Caki2 (cell line): Measurements from ENCODE around the gene NLRC3. TPM values are rescaled to one million over a fixed set of nuclear protein-coding genes. Genes with fewer than 3 reads are reported as not detected.
"Not testable (repeated sequence)": the region's sequence is repeated elsewhere in the genome, so short reads cannot be mapped to it uniquely, and the experiment has no call there.

Experiments used
- DNase-seq: peaks from one replicate; pipeline ENCODE4 v3.0.0-alpha.2; 2015; ENCODE audit warnings: low read depth
- in situ Hi-C: cut with HindIII; loops from 2 replicates; pipeline ENCODE4 v1.10.0; 2016; ENCODE audit warnings: low sequenced_read_pairs, low pct_unique_long_range_greater_than_20kb, mixed read lengths
- total RNA-seq: library from RNA; depleted of rRNA; stranded (reverse); fragments of >200 nt; shearing (Covaris generic); gene quantifications from 2 replicates; pipeline ENCODE4 v1.2.3, GENCODE V29; 2014; ENCODE audit warnings: low replicate concordance; rRNA removed

NLRC3 gene, protein sequence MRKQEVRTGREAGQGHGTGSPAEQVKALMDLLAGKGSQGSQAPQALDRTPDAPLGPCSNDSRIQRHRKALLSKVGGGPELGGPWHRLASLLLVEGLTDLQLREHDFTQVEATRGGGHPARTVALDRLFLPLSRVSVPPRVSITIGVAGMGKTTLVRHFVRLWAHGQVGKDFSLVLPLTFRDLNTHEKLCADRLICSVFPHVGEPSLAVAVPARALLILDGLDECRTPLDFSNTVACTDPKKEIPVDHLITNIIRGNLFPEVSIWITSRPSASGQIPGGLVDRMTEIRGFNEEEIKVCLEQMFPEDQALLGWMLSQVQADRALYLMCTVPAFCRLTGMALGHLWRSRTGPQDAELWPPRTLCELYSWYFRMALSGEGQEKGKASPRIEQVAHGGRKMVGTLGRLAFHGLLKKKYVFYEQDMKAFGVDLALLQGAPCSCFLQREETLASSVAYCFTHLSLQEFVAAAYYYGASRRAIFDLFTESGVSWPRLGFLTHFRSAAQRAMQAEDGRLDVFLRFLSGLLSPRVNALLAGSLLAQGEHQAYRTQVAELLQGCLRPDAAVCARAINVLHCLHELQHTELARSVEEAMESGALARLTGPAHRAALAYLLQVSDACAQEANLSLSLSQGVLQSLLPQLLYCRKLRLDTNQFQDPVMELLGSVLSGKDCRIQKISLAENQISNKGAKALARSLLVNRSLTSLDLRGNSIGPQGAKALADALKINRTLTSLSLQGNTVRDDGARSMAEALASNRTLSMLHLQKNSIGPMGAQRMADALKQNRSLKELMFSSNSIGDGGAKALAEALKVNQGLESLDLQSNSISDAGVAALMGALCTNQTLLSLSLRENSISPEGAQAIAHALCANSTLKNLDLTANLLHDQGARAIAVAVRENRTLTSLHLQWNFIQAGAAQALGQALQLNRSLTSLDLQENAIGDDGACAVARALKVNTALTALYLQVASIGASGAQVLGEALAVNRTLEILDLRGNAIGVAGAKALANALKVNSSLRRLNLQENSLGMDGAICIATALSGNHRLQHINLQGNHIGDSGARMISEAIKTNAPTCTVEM
- total RNA-seq: not detected in 2 replicates

DNA sequence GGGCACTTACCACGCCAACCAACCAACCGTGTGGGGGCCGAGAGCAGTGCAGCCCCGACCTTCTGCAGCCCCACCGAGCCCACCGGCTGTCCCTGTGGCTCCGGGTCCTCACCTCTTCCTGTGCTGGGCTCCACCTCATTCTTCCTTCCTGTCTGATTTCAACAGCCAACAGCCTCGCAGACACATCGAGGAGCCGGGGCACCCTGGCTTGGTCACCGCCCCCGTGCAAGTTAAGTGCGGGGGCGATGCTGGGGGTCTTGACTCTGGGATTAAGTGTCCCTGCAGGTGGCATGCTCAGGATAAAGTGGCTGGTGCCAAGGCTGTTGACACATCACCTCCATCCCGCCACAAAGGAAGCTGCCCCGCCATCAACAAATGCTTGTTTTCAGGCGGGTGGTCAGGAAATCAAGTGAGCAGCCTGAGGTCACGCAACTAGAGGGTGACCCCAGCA is at the start of gene NLRC3:
Gene NLRC3 (minus strand): TSS at position 102 of the 451 bp plus-strand sequence. CDS start 12,367 bp downstream, outside the sequence.
- in situ Hi-C loops: no loop called here
- DNase-seq: no peak

DNA sequence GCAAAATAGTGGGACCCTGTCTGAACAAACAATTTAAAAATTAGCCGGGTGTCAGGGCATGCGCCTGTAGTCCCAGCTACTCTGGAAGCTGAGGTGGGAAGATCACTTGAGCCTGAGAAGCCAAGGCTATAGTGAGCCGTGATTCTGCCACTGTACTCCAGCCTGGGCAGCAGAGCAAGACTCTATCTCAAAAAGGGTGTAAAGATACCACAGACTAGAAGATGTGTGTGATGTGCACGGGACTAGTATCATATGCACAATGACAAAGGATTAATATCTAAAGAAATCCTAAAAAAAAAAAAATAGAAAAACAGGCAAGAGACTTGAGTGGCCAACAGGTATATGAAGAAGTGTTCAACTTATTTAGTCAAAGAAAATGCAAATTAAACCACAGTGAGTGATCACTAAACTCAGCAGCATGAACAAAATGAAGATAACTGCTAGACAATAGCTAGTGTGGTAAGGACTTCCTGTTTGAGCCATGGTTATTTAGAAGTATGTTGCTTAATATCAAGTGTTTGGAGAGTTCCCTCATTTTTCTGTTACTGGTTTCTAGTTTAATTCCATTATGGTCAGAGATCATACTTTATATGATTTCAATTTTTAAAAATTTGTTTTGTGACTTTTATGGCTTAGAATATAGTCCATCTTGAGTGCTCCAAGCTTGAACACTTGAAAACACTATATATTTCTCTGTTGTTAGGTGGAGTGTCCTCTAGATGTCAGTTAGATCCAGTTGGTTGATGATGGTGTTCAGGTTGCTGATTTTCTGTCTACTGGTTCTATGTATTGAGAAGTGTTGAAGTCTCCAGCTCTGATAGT is 48.9 kb upstream of the NLRC3 start:
- no peak for DNase-seq
- in situ Hi-C loops: no loop called here

DNA sequence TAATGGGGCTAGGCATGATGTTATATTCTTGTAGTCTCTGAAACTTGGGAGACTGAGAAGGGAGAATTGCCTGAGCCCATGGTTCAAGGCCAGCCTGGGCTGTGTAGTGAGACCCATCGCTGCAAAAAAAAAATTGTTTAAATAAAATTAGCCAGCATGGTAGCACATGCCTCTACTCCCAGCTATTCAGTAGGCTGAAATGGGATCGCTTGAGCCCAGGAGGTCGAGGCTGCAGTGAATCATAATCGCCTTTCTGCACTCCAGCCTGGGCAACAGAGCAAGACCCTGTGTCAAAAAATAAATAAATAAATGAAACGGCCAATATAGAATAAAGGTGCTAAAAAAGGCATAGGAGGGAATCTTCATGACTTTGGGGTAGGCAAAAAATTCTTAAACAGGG is 48.1 kb upstream of the NLRC3 start:
- no peak for DNase-seq
- in situ Hi-C loops: no loop called here

- in situ Hi-C loops: no loop called here
- DNase-seq: no peak
Observed at GRCh38 chr16:3623642-3624041, 46.4 kb upstream of the NLRC3 start.

DNA sequence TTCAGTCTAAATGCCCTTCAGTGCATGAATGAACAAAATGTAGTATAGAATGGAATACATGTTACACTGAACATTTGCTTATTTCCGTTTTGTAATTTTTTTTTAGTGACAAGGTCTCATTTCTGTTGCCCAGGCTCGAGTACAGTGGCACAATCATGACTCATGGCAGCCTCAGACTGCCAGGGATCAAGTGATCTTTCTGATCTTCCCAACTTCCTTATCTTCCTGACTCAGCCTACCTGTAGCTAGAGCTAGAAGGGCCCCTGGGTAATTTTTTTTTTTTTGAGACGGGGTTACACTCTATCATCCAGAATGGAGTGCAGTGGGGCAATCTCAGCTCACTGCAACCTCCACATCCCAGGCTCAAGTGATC is 41.6 kb upstream of the NLRC3 start:
- in situ Hi-C loops: no loop called here

GRCh38 chr16:3612510-3613466 is 35.6 kb upstream of the NLRC3 start:
- no peak for DNase-seq
- in situ Hi-C loops: no loop called here

More for the DNA sequence above, 41.6 kb upstream of the NLRC3 start:
- DNase-seq: peak; percentile 69

DNA sequence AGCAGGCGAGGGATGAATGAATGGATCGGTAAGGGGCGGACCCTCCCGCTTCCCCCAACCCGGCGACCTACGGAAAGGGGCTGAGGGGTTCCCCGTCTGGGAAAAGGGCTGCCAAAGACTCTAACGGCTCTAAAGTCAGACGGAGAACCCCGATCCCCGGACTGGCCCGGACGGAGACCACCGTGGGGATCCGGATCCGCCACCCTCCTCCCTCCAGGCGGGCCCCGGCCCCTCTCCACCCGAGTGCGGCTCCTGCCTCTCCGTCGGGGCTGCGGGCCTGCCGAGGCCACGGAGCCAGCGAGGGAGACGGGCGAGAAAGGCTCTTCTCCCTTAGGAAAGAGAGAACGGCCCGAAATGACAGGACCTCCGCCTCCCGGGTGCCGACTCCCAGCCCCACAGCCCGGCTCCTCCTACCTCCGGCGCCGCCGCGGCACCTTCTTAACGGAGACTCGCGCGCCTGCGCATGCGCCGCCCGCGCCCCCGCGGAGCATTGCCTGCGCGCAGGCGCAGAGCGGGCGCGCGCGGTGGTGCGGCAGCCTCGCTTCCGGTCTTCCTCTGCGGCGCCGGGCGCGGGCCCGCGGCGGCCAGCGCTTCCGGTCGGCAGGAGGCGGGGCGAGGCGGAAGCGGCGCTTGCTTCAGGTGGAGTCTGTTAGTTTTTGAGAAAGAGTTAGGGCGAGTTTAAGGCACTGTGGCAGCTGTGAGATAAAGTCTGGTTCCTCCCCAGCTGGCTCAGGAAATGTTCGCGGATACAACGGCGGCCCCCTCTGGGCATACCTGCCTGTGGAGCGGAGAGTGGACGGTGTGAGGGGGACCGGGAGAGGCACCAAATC is 34.2 kb upstream of the NLRC3 start, which contains the start of gene SLX4:
Gene SLX4 (minus strand): TSS at position 461 of the 830 bp plus-strand sequence. CDS start 2,642 bp downstream, outside the sequence.
- DNase-seq: peak; percentile 93
- in situ Hi-C loops: no loop called here

DNA sequence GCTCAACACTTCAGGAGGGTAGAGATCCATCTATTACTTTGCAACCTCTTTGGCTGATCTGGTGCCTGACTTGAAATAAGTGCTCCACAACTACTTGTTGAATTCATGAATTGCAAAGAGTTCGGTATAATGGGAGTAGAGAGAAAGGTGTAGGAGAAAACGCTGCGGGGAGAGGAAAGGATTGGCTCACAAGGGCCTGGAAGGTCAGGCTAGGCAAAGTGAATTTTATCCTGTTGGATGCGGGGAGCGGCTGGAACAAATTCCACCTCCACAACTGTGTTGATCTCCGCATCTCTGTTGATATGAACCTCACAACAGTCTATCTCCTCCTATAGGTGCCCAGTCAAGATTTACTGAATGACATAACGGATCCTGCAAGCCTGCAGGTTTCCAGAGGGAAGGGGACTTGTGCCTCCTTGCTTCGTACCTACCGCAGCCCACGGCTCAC is 33.5 kb upstream of the NLRC3 start:
- in situ Hi-C loops: no loop called here
- DNase-seq: peak; percentile 11

DNA sequence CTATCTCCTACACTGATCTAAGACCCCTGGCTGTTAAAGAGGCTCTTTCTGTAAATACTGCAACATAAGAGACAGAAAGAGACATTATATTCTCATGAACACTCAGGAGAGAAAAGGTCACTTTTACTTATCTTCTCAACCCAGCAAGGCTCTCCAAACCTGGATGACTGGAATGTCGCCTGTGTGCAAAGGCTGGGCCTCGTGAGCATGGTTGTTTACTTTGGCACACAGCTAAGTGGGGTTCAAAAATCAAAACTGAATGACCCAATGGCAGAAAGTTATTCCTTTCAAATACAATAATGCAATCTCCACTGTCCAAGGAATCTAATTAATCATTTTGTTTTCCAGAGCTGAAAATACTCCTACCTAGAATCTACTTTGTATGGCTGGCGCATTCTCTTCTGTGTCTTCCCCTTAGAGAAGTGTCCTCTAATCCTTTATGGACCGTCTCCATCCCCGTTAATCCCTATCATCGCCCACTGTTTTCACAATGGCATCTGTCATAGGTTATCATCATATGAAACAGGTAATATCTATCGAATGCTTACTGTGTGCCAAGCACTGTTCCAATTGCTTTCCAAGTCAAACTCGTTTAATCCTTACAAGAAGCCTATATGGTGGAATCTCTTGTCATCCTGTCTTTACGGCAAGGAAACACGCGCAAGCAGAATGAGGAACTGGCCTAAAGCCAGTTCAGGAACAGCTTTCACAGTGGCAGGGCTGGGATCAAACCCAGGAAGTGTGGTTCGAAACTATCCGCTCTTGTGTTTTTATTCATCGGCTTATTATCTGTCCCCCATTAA is 32.9 kb upstream of the NLRC3 start:
- in situ Hi-C loops: no loop called here
- no peak for DNase-seq

DNA sequence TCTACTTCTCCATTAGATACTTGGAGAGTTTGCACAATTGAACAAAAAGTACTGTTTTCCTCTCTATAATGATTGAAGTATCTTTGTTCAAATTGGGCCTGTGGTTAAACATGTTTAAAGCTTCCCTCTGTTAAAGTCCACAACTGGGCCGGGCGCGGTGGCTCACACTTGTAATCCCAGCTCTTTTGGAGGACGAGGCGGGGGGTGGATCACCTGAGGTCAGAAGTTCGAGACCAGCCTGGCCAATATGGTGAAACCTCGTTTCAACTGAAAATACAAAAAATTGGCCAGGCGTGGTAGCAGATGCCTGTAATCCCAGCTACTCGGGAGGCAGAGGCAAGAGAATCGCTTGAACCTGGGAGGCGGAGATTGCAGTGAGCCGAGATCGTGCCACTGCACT is 31.8 kb upstream of the NLRC3 start:
- DNase-seq, in situ Hi-C loops: not testable (repeated sequence)

DNA sequence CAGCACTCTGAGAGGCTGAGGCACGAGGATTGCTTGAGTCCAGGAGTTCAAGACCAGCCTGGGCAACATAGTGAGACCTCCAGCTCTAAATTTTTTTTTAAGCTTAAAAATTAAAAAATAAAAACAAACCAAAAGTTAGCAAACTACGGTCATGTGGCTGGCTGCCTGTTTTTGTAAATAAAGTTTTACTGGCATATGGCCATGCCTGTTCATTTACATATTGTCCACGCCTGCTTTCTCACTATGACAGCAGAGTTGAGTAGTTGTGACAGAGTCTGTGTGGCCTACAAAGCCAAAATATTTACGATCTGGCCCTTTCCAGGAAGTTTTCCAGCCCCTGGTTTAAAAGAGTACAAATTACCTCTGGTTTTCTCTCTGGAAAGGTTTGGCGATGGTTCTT is 30.9 kb upstream of the NLRC3 start:
- in situ Hi-C loops: no loop called here
- no peak for DNase-seq

GRCh38 chr16:3607634-3608033 is 30.4 kb upstream of the NLRC3 start:
- in situ Hi-C loops: no loop called here
- no peak for DNase-seq

GRCh38 chr16:3607161-3607560 is 30.0 kb upstream of the NLRC3 start:
- no peak for DNase-seq
- in situ Hi-C loops: no loop called here

DNA sequence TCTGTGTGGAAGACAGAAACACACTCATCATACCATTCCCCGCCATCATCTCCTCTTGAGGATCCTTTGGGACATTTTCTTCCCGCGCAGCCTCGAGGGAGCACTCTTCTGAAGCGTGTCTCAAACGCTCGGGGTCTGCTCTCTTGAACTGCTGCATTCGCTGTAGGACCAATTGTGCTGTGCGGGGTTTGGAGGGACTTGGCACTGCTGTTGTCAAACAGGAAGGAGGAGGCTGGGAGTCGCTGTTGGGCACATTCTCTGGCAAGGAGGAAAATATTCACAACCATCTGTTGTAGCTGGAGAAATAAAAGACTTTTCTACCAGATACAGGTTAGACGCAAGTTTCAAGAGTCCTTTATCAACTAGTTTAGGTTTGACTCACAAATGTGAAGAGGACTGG is 29.2 kb upstream of the NLRC3 start:
- DNase-seq: no peak
- in situ Hi-C loops: no loop called here

- no peak for DNase-seq
- in situ Hi-C loops: no loop called here
Observed at GRCh38 chr16:3602320-3602653, 25.1 kb upstream of the NLRC3 start.
